Body of pancreas (tissue), 4 donors: Measurements from ENCODE around the gene SERPINB10.

Experiments used
- CTCF ChIP-seq, 7 experiments: fragments of 450-650 bp in 4 of 7; fragments of 200-600 bp in 3 of 7; sonication (generic) in 3 of 7; IDR thresholded peaks; one replicate each; pipeline ENCODE4 v1.5.1; 2016 to 2019; ENCODE audit warnings: antibody characterized with exemption in 7 of 7
- POLR2A ChIP-seq, 3 donors: fragments of 450-650 bp; IDR thresholded peaks; one replicate each; pipeline ENCODE4 v1.6.1; 2016; ENCODE audit warnings: antibody characterized with exemption in 3 of 3, mild to moderate bottlenecking in 2 of 3

DNA sequence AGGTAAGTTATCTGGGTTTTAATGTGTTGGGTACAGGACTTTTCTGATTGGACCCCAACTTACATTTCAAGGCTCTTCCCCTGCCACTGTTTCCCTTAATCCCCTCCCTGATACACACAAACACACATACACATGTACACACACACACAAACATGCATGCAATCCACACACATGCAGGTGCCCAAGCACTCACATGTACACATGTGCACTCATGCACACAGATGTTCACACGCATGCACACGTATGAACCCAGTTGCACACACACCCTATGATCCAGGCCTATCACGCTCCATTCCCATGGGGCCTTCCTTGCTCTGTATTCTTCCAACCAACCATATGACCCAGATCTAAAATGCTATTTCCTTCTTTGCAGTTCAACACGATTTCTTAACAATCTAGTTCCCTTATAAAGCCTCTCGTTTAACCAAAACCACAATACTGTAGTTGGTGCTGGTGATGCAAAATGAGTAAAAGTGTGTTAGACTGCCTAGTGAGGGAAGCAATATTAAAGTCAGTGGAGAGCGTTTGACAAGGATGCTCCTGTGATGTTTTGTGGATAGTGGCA lies 73.2 kb downstream of the SERPINB10 start:
- no peak for TF ChIP-seq POLR2A (IDR thresholded peaks at IDR 0.05)
- TF ChIP-seq CTCF (IDR thresholded peaks at IDR 0.05): no peak
